Stimulated activated CD8-positive, alpha-beta memory T cell treated with anti-CD3 and anti-CD28 coated beads, Interleukin-15, amount 100 ng/mL, for 1 hour (primary cell): Measurements from ENCODE around the gene KRT1.
"Not testable (repeated sequence)": the region's sequence is repeated elsewhere in the genome, so short reads cannot be mapped to it uniquely, and the experiment has no call there.

Source experiments
- DNase-seq: peaks from one replicate; pipeline ENCODE4 v3.0.0-alpha.2; 2020; ENCODE audit warnings: low read depth

The KRT1 gene

DNA sequence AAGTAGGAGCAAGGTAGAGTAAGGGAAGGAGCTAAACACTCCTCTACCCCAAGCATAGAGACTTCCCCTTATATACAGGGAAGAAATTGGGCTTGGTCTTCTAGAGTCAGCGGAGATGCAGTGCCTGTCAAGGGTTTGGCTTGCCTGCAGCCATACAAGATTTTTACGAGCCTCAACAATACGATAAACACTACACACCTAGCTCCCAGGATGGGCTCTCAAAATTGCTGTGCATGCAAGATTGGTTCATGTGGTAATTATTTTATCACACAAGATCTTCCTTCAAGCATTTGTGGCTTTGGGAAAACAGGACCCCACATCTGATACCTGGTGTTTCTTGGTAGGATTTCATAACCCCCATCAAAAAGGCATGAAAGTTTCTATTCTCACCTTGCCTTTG is at the start of gene KRT1:
TSS of gene KRT1 (minus strand) at position 45 of the 400 bp plus-strand sequence. CDS start 59 bp downstream, outside the sequence.
- DNase-seq, result no peak

DNA sequence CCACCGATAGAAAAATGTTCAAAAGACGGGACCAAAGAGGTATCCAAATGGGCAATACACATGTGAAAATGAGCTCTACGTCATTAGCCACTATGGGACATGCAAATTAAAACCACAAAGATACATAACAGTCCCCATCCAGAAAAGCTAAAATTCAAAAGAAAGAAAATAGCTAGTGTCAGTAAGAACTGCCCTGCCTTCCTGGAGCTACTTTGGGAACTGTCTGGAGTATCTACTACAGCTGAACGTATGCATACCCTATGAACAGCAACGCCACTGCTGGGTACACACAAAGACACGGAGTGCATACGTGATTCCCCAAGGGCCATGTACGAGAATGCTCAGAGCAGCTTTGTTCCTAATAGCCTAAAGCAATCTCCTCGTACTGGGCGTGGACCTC is 48.9 kb upstream of the KRT1 start:
- DNase-seq, result no peak

DNA sequence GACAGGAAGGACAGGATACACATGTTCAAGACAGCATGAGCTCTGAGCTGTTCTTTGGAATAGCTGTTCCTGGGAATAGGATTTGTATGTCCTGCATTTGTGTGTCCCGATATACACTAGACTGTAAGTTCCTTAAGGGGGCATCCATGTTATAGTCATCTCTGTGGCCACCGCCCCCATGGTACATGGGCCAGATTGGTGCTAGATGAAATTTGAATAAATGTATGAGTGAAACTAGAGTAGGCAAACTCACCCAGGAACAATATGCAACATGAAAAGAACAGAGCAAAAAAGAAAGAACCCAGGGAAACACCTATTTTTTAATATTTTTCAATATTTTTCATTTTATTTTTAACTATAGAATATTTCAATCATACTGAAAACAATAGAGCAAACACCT is 48.2 kb upstream of the KRT1 start:
- DNase-seq, result no peak

DNA sequence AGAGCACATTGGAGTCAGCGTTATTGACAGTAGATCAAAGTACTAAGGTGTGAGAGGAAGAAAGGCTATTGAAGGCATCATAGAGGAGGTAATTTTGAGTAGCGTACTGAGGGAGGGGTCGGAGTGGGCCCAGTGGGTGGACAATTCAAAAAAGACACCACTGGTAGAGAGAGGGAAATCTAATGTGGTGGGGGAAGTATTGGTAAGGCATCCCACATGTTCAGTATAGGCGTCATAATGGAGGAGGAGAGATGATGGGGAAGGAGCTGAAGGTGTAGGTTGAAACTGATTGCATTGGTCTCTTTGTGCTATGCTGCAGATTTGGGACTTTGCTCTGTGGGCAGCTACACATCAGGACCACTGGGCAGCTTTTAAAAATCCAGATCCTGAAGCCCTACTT is 46.8 kb upstream of the KRT1 start:
- DNase-seq, result no peak

DNA sequence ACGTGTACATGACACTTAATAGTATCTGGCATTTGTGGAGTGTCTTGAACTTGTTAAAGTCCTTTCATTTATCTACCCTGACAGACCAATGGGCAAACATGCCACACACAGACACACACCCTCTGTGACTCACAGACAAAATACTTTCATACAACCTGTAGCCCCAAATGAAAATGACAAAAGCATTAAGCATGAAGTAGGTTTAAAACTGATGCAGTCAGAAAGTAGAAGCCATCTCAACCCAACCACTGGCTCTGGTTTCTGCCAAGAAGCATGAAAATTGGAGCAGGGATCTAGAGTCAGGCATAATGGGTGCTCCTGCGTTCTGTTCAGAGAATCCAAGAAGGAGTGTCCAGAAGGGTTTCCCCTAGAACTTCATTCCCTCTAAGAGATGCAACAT is 46.2 kb upstream of the KRT1 start:
- no peak for DNase-seq

DNA sequence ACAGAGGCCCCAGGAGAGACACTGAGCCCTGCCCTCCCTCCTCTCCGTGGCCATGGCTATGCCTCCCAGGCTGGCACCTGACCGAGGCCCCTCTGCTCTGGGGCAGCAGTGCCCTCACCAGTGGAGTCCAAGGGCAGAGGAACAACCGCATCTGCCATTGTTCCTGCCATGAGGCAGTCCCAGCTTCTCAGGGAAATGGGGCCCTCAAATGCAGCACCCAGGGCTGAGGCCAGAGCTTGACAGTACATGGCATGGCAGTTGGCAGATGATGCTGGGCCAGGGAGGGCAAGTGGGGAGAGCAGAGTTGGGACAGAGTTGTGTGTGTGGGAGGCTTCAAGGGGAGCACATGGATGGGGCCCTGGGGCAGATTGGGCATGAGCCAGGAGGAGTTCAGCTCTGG is 44.2 kb upstream of the KRT1 start:
- DNase-seq, result no peak

DNA sequence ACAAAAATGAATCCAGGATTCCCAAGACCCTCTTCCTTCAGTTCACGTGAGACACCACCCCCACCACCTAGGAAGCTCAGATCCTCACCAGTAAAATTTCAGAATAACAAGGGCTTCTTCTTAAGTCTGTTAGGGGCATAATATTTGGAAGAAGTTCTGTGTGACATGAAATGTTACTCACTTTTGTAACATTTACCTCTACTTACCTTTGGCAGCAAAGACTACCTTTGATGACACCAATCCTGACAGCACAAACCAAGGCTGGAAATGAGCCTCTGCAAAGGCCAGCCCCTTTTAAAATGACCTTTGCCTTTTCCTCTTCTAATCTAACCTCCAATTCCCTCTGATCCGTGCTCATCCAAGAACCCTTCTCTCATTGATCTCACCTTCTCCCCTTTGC is 42.5 kb upstream of the KRT1 start:
- no peak for DNase-seq

DNA sequence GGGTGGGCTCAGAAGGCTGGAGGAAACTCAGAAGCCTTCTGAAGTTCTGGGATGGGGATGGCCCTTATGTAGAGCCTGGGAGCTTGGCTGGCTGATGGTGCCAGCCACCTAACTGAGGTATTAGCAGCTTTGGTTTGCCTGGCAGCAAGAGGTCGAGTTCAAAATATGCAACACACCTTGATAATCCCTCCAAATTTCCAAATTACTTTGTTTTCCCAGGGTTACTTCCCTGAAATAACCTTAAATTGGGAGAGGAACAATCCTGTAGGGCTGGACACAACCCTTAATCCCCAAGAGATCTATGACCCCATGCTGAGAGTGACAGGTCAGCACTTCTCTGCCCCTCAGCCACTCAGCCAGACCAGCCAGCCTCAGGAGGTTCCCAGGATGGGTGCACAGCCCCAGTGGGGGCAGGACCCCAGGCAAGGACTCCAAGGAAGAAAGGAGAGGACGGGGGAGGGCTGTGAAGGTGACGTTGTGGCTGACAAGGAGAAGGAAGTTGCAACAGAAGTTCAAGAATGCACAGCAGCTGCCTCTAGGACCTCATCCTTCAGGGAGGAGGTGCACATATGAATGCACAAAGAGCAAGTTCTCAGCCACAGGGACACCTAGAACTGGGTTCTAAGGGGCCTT is 41.7 kb upstream of the KRT1 start:
- DNase-seq, result no peak

DNA sequence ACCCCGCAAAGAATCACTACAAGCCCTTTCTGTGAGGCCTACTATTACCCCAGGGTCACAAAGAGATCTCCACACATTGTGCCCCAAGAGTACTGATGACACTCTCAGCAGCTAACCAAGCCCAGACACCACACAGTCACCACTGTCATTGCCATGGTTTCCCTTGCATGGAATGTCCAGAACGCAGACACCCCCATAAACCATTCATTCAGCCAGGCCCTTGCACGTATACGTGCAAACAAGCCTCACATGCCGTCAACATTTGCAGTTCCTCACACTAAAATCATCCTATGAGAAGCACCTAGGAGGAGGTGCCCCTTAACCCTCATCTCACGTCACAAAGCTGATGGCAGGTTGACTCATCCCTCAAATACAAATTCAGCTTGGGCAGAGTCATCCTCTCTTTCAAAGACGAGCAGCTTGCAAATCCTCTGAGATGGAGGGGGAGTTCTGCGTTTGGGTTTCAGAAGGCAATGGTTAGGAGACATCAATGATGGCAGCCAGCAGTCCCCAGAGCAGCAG is 40.2 kb upstream of the KRT1 start:
- no peak for DNase-seq

DNA sequence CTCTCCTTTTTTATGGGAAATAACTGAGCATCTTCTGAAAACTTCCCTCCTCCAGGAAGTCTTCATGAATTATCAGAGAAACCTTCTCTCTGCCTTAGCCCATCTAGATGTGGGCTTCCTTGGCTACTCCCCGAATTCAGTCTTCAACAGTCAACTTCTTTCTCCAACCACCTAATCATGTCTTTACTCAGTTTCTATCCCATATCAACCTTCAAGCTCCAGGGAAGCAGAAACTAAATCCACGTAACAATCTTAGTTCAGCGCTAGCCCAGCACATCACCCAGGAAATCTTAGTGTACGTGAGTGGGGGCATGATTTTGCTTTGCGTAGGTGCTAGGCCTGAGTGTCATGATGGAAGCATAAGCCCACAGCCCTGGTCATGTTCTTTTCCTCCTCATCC is 35.9 kb upstream of the KRT1 start:
- DNase-seq, result no peak

DNA sequence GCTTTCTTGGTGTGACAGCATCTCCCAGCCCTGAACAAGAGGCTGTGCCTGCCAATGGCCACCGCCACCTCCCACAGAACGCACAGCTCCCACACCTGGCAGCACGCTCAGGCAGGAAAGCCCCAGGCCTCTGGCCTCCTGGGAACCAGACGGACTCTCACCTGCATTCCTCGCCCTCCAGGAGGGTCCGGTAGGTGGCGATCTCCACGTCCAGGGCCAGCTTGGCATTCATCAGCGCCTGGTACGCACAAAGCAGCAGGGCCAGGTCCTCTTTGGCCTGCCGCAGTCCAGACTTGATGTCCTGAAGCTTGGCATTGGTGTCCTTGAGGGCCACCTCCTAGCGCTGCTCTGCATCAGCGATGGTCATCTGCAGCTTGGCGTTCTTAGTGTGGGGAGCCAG is 35.2 kb upstream of the KRT1 start:
- no peak for DNase-seq

DNA sequence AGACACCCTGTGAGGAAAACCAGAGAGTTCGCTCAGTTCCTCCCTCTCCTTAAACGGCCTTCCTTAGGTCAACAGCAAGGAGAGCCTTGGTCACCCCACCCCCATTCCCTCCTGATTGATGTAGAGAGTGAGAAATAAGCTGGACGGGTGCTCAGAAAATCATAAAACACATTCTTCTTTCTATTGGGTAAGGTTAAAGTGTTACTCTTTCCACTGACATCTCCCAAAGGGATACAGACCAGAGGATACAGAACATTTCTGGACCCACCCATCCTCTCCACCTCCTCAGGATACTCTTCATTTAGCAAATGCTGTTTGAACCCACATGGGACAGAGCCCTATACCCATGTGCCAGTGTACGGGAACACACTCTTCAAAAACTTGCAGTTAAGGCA is 34.7 kb upstream of the KRT1 start:
- DNase-seq, result no peak

DNA sequence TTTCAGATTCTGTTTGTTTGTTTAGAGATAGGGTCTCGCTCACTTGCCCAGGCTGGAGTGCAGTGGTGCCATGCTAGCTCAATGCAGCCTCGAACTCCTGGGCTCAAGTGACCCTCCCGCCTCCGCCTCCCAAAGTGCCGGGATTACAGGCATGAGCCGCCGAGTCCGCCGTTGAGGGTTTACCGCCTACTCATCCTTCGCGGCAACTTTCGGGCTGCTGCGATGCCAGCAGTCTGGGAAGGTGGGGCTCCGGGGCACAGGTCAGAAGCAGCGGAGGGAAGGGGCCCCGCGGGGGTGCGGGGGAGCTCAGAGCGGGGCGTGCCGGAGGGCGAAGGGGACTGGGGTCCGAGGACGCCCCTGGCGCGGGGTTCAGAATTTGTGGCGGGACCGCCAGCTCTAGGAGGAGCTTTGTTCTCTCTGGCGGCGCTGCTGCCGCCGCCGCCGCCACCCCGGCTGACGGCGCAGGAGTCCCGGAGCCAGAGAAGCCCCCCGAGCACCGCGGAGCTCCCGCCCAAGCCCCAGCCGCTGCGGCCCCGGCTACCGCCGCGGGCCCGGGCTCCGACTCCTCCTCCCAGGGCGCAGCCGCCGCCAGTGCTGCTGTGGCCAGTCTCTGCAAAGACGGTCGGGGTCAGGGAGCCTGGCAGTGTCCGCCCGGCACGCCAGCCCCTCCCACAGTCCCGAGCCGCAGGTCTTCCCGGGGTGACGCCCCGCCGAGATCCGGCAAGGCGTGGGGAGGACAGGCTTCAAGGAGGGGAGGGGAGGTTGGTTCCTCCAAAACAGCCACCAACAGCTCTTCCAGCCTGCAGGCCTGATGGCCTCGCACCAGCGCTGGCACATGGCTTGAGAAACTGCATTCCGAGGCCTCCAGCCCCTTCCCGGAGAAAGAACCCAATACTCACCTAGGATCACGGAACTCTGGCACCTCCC is 34.0 kb upstream of the KRT1 start:
- peak; percentile 5 for DNase-seq

DNA sequence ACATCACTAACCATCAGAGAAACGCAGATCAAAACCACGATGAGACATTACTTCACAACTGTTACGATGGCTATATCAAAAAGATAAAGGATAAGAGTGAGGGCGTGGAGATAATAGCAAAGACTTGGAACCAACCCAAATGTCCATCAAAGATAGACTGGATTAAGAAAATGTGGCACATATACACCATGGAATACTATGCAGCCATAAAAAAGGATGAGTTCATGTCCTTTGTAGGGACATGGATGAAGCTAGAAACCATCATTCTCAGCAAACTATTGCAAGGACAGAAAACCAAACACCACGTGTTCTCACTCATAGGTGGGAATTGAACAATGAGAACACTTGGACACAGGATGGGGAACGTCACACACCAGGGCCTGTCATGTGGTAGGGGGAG is 31.9 kb upstream of the KRT1 start:
- DNase-seq, result not testable (repeated sequence)

DNA sequence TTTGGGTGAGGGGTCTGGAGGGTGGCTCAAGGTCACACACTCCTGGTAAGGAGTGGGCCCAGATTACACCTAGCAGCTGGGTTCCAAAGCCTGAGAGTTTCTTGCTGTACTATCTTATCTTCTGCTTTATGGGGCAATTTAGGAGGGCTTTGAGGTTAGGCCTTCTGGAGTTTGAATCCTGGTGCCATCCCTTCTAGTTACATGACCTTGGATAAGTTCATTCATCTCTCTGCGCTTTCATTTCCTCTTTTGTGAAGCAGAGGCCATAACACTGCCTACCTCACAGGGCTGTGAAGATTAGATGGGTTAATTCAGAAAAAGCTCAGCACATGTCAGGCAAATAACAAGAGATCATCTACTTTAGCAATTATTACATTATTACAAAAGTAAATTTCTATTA is 30.5 kb upstream of the KRT1 start:
- no peak for DNase-seq

DNA sequence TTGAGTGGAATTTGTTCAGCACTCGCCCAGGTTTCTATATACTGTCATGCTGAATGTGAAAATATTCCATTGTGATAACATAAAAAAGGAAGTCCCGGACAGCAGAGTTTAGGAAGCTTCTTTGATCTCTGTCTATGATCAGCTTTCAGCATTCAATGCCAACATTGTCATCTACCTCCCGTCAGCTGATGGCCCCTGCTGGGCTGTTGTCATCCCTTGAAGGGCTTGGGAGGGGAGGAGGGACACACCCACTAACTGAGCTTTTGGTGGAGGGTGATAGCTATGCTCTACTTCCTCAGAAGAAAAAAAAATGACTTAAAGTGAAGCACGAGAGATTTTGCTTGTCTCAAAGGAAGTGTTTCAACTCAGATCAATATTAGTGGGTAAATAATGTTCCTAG is 27.8 kb upstream of the KRT1 start:
- DNase-seq, result no peak

DNA sequence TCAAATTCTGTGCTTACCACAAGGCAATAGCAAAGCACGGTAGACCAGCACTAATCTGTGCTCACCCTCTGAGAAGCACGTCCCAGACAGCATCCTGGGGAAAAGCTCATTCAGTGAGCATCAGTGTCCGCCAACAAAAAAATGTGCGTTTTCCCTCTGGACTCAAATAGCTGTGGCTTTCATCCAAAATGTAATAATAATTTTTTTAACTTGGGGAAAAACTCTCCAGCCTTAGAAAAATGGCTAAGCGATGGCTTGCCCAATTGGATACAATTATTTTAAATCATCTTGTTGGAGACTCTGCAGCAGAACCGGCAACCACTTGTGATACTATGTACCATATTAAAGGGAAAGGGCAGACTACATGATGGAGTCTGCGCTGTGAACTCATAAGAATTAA is 24.3 kb upstream of the KRT1 start:
- no peak for DNase-seq

DNA sequence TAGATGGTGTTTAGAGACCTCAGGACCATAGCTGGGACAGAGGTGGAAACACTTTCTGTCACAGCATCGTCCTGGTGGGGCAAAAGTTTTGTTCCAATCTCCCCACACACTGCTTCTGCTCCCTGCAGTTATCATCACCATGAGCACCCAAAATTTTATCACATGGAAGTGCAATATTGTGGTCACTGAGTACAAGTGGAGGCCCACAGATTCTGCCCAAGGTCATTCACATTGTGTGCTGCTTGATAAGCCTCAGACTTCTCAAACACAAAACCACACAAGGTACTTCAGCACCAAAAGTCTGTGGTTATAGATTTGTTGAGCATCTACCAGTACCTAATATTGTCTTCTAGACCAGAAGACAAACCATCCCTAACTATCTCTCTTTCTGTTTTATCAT is 23.7 kb upstream of the KRT1 start:
- DNase-seq, result no peak

DNA sequence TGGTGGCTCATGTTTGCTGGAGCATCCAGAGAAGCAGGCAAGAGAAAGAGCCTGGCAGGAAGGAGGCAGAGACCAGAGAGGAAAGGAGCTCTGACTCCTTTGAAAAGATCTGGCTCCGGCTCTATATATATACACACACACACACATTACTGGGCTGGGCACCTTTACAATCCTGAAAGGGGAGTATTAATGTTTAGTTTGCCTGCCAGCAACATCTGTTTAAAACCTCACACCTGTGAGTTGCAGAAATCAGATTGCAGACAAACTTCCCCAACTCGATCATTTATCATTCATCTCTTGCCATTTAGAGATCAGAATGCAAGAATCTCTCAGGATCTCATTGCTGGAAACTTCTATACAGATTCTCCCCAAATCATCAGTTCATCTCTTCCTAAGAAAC is 23.2 kb upstream of the KRT1 start, which contains the start of gene KRT77:
TSS of gene KRT77 (minus strand) at position 101 of the 400 bp plus-strand sequence. CDS start at position 11, 90 bp downstream.
- no peak for DNase-seq

DNA sequence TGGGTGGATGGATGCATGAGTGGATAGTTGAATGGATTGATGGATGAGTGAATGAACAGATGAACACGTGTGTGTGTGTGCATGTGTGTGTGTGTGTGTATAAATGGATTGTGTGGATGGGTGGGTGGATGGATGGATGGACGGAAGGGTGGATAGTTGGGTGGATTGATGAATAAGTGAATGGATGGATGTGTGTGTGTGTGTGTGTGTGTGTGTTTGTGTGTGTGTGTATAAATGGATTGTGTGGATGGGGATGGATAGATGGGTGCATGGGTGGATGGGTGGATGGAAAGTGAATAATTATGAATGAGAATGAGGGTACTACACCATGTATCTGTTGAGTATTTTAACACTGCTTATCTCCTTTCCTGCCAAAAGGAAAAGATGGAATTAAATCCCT is 22.1 kb upstream of the KRT1 start:
- no peak for DNase-seq

DNA sequence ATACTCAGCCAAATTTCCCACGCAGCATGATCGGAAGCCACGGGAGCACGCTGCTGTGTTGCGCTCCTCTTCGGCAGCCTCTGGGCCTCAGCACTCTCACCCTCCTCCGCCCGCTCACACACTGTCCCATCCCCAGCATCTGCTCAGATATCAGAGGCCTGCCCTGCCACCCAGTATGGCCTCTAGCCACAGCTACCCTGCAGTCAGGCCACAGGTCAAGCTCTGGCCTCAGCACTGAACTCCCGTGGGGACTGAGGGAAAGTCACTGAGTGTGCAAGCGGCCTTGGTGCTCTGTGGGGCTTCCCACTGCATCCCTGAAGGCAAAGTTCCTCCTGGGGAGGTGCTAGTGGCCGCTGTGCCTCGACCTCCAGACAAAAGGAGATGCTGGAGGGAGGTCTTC is 21.1 kb upstream of the KRT1 start:
- DNase-seq, result no peak

DNA sequence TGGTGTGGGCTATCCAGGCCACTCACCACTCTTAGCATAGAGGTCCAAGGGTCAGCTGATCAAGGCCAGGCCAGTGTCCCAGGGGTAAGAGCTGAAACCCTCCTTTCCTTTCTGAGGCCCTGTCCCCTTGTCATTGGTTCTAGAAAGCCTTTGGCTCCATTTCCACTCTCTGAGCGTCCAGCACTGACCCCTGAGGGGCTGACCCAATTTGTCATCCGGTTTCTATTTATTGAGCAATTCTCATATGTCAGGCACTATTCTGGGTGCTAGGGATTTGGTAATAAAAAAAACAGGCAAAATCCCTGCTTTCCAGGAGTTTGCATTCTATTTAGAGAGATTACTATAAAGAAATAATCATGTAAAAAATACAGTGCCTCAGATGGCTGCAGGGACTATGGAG is 19.8 kb upstream of the KRT1 start:
- no peak for DNase-seq

DNA sequence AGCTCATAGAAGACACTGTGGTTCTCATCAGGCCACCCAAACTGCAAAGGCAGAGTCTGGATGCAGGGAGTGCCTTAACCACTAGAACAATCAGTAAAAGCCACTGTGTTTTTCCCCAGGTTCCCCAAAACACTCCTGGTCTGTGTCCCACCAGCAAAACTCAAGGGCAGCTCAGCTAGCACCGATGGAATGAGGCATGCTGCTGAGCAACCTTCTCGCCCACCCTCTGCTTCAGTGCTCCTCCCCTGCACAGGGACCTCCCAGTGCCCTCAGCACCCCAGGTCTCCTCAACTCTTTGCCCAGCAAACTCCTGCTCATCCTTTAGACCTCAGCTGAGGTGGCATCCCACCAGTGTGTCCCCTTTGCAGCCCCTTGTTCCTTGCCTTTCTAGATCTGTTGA is 19.2 kb upstream of the KRT1 start:
- no peak for DNase-seq
